ENCODE data around the gene PRKCD.
A peak's percentile ranks its signal among the peaks of the same experiment; 100 is the strongest.

Gene PRKCD

DNA sequence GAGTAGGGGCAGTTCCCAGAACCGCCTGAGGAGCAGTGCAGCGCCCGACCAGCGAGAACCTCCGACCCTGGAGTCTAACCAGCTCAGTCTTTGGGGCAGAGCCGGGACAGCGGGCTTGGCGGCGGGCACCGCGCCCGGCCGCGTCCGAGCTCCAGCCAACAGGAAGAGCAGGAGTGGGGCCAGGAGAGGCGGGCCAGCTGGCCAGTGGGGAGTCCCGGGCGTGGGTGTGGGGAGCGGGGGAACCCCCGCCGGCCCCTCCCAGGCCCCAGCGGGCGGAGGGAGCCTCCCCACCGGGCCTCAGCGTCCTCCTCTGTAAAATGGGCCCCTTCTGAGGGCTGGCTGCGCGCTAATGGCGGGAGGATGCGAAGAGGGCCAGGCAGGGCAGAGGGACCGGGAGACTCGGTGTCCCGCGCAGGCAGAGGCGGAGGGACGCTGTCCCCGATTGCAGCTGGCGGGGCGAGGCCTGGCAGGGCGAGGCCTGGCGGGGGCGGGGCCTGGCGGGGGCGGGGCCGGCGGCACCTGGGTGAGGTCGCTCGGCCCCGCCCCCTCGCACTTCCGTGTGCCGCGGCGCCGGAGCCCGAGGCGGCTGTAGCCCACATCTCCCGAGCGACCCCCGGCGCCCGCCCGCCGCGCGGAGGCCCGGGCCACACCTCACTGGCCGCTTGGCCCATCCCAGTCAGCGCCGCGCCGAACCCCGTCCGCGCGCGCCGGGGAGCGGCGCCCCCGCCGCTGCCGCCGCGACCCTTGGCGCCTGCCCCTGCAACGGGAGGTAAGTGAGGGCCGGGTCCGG, at the start of gene PRKCD:
Gene PRKCD, plus strand, starts transcription at position 550 of the 790 bp plus-strand sequence. CDS start 17,214 bp downstream, outside the sequence.
- DNase-seq = peak; percentile 54

DNA sequence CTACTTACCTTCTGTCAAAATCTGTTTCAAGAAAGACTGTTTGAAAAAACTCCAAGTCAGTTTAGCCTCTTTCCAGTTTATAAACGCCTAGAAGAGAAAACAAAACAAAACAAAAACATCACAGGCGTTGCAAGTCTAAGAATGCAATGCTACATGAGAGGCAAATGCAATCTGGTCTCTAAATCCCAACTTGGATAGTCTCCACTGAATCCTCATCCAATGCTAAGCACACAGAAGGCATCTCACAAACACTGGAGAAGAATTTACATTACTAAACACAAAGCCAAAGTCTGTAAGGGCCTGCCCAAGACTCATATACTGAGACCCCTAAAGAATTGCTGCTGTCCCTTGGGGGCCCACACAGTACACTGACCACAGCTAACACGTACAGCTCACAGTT, 49.2 kb upstream of the PRKCD start:
- DNase-seq = no peak

- no peak for DNase-seq
These were observed 47.6 kb upstream of the PRKCD start for GRCh38 chr3:53113293-53114010.

GRCh38 chr3:53114011-53114400, 47.0 kb upstream of the PRKCD start:
- peak; percentile 71 for DNase-seq

- DNase-seq = peak; percentile 41
These were observed 46.5 kb upstream of the PRKCD start for GRCh38 chr3:53114412-53115074.

GRCh38 chr3:53116956-53117355, 44.1 kb upstream of the PRKCD start:
- DNase-seq = no peak

GRCh38 chr3:53120336-53120735, 40.7 kb upstream of the PRKCD start:
- no peak for DNase-seq

- no peak for DNase-seq
These were observed 38.6 kb upstream of the PRKCD start for GRCh38 chr3:53122255-53122932.

GRCh38 chr3:53122933-53123305, 38.1 kb upstream of the PRKCD start:
- DNase-seq = no peak

DNA sequence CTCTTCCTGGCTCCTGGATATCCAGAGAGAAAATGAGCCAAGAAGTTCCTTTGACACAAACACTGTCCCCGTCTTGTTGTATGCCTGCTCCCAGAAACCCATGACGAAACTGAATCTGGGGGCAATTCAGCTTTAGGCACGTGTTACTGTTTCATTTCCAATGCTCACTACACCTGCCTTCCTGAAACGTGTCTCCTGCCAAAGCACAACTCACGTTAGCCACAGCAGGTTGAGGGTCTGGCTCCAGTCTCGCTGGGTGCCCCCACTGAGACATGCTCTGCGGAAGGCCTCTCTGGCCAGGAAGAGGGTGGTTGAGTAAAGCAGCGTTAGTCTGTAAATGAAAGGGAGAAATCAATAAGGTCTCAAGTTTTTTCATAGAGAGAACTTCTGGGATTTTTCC, 37.5 kb upstream of the PRKCD start:
- DNase-seq = no peak

DNA sequence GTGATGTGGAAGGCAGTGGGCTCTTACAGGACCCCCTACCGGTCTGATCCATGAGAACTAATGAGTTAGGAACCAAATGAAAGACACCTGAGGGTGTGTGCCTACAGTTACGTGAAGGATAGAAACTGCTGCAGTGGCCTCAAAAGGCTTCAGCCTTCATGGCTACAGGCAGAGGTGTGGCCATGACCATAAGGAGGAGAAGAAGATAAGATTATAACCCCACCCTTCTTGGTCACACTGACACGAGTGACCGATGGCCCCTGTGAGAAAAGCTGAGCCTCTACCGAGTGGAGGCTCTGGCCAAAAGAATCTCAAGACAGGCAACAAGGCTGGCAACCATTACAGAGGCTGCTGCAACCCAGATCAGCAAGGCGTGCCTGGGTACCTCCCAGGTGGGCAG, 37.1 kb upstream of the PRKCD start:
- DNase-seq = no peak

DNA sequence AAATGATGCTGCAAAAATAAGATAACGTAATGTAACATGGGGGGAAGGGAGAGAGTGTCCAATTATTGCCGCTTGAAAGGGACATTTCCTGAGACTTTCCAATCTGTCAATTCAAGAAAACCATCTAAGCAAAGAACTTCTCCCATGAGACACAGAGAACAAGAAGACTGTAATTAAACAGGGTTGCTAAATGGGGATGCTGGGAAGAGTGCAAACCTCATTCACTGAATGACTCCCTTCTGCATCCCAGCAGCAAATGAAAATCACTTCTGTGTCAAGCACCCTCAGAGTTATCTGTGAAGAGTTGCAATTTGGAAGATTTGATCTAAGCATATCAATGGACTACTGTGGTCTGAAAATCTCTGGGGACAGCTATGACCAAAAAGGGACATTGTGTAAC, 34.4 kb upstream of the PRKCD start:
- DNase-seq = no peak

- DNase-seq = no peak
These were observed 31.7 kb upstream of the PRKCD start for GRCh38 chr3:53129344-53129743.

DNA sequence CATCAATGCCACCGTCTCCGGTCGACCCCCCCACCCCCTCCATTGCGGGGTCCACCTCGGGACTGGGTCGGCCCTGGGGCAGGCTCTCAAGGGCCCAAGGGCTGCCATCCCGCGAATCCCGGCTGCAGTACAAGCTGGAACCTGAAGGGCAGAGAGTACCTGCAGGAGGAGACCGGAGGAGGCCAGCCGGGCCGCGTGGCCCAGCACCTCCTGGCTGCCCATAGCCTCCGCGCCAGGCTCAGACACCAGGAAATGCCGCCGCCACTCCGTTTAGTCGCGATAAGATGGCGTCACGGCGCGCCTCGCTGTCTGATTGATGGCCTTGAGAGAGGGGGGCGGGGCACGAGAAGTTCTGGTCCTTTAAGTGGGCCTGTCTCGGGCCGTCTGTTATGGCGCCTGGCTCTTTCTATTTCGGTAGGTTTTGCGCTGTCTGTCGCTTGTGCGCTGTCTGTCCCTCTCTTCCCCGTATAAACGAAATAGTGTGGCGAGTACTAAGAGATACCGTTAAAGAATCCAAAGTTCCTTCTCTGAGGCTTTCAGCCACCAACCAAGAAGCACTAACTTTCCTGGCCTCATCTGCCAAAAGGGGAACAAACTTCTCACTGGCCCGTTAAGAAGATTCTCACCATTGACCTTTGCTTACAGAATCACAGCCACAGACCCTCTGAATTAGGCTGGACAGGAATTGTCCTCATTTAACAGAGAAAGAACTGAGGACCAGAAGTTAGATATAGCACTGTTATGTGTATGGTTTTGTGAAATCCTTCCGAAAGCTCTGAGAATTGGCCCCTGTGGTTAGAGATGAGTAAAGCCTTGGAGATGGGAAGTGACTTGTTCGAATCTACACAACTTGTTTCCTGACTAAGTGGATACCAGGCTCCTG, 30.6 kb upstream of the PRKCD start, which contains the start of gene RFT1:
Gene RFT1, minus strand, starts transcription at position 257 of the 883 bp plus-strand sequence. Its CDS starts 35 bp downstream, at position 222.
- peak; percentile 97 for DNase-seq

GRCh38 chr3:53131096-53131495, 29.9 kb upstream of the PRKCD start:
- no peak for DNase-seq

DNA sequence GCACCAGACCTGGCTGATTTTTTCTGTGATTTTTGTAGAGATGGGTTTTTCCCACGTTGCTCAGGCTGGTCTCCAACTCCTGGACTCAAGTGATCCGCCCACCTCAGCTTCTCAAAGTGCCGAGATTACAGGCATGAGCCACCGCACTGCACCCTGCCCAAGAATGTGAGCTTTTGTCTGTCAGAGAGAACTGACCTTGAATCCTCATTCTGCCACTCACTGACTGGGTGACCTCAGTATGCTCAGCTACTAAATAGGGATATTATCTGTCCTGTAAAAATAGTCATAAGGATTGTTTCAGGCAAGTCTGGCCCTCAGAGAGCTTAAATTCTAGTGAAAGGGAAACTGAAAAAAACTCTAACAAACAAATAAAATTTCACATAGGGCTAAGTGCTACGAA, 28.7 kb upstream of the PRKCD start:
- no peak for DNase-seq

DNA sequence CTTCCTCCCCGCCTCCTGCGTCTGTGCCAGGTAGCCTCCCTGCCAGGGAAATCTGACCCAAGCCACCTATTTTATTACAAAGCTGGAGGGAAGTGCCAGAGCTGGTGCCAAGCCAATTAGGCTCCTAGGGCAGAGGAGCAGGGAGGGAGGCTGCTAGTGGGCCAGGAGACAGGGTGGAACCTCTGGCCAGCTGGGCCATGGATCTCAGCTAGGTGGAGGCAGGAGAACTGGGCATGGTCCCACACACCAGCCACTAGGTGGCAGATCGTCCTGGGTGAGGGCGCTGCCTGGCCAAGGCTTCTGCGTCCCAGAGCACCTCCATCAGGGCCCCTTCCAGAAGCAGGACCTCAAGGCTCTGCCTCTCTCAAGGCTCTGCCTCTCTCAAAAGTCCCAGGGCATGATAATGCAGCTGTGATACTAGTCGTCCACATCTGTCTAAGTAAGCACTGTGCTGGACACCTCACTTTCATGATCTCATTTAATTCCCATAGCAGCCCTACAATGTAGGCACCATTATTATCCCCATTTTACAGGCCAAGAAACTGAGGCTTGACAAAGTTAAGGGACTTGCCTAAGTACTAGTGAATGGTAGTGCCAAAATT, 26.3 kb upstream of the PRKCD start:
- DNase-seq = peak; percentile 57

GRCh38 chr3:53137221-53137620, 23.8 kb upstream of the PRKCD start:
- DNase-seq = no peak

DNA sequence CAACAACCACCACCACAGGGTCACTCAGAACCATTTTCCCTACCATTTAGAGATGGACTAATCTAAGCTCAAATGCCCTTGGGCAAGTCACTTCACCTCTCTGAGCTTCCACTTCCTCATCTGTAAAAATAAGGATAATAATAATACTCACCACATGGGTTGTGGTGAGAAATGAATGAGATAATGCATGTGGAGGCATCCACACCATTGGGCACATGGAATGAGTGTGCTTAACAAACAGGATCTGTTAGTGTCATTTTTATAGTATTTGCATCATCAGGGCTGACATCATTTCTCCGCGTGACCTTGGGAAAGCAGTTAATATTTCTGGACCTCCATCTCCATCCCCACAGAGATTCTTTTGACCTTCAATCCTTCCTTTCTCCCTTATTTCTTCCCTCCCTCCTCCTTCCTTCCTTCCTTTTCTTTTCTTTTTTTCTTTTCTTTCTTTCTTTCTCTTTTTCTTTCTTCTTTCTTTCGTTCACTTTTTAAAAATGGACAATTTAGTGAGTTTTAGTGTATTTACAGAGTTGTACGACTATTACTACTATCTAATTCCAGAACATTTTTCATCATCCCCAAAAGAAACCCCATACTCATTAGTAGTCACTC, 23.1 kb upstream of the PRKCD start:
- DNase-seq = peak; percentile 22

GRCh38 chr3:53139906-53140846, 20.8 kb upstream of the PRKCD start:
- DNase-seq = no peak
